HepG2 (cell line): Measurements from ENCODE around the gene GALNT10.

ENCODE experiments used
- HHEX ChIP-seq: IDR thresholded peaks from 2 replicates; pipeline ENCODE4 v1.6.1; 2016; ENCODE audit warnings: control low read depth
- PBX2 ChIP-seq: IDR thresholded peaks from 2 replicates; pipeline ENCODE4 v1.6.1; 2016; ENCODE audit warnings: control low read depth
- SOX6 ChIP-seq, 2 experiments: fragments of 450-650 bp in 1 of 2; sonication (generic) in 1 of 2; formaldehyde crosslinking in 1 of 2; IDR thresholded peaks; 2 replicates each; pipeline versions ENCODE4 v1.4.0 to v1.6.1; 2017 to 2020; ENCODE audit warnings: antibody characterized with exemption in 1 of 2, mild to moderate bottlenecking in 1 of 2, missing genetic modification reagents in 1 of 2
- TF ChIP-seq, protein P1 (sequence below): IDR thresholded peaks from 2 replicates; pipeline ENCODE4 v1.6.1; 2016; ENCODE audit warnings: low read depth, control low read depth

DNA sequence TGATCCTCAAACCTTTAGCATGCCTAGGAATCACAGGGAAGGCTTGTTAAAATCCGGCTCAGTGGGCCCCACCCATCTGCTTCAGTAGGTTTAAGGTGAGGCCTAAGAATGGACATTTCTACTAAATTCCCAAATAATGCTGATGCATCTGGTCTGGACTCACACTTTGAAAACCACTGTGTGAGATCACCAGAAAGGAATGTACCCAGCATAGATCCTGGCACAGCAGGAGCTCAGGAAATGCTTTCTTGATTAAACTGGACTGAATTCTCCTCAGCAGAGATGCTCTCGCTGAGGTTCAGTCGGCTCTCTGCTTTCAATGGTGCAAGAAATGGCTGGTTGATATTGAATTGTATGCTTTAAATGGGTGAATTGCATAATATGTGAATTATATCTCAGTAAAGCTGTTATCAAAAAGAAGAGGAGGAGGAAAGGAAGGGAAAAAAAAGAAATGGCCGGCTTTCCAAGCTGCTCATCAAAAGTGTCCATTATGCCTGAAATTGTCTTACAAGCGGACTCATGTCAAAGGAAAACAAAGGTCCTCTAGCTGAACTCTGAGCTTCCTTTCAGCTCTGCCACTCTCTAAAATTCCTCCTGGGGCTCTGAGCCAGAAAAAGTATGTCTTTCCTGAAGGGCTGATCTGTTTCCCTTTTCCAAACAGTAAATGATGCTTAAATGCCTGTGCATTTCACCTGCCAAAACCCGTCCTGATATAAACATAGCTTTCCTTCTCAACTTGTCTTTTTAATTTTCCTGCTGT is 177.7 kb downstream of the GALNT10 start:
- TF ChIP-seq SOX6 (IDR thresholded peaks at IDR 0.05) (no peak), SOX6 (CRISPR knock-in tag; IDR thresholded peaks at IDR 0.05) (no peak), PBX2 (CRISPR knock-in tag) (no peak), HHEX (CRISPR knock-in tag) (no peak)
- TF ChIP-seq, protein P1, sequence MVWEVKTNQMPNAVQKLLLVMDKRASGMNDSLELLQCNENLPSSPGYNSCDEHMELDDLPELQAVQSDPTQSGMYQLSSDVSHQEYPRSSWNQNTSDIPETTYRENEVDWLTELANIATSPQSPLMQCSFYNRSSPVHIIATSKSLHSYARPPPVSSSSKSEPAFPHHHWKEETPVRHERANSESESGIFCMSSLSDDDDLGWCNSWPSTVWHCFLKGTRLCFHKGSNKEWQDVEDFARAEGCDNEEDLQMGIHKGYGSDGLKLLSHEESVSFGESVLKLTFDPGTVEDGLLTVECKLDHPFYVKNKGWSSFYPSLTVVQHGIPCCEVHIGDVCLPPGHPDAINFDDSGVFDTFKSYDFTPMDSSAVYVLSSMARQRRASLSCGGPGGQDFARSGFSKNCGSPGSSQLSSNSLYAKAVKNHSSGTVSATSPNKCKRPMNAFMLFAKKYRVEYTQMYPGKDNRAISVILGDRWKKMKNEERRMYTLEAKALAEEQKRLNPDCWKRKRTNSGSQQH, result no peak
